Stimulated activated CD4-positive, alpha-beta T cell treated with anti-CD3 and anti-CD28 coated beads, Interleukin-1b, Interleukin-23, amount 100 ng/mL, for 1 hour (primary cell): Measurements from ENCODE around the gene FAM171A1.

ENCODE experiments used
- DNase-seq, 2 donors: peaks; one replicate each; pipeline ENCODE4 v3.0.0-alpha.2; 2020; ENCODE audit warnings: low read depth in 2 of 2

FAM171A1 gene

DNA sequence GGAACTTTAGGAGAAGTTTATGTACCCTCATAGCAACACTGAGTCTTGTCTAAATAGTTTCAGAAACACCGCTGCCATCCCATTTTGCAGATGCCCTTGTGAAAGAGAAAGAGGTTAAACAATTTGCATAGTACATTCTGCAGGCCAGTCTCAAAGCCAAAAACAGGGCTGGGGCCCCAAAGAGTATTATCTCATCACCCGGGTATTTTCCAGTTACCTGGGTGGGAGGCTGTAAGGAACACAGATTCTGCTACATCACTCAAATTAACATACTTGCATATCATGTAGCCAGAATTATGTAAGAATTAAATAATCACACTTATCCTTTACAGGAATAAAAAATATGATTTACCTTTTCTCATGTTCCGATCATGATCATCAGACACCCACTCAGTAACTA, 3.1 kb upstream of the FAM171A1 start:
- DNase-seq: no peak

DNA sequence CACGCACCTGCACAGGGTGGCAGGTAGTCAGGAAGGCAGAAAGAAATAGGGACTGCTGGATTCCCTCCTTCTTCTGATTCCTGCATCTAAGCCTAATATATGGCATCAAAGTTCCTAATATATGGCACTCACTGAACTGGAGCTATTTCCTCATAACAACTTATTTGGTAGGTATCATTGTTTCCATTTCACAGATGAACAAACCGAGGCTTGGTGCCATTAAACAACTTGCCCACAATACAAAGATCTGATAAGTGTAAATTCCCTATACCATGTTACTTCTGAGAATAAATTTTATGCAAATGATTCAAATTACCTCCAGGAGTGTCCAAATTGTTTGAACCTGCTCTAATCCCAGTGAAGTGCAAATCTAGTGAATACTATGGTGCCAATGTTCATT, 2.1 kb upstream of the FAM171A1 start:
- no peak for DNase-seq

DNA sequence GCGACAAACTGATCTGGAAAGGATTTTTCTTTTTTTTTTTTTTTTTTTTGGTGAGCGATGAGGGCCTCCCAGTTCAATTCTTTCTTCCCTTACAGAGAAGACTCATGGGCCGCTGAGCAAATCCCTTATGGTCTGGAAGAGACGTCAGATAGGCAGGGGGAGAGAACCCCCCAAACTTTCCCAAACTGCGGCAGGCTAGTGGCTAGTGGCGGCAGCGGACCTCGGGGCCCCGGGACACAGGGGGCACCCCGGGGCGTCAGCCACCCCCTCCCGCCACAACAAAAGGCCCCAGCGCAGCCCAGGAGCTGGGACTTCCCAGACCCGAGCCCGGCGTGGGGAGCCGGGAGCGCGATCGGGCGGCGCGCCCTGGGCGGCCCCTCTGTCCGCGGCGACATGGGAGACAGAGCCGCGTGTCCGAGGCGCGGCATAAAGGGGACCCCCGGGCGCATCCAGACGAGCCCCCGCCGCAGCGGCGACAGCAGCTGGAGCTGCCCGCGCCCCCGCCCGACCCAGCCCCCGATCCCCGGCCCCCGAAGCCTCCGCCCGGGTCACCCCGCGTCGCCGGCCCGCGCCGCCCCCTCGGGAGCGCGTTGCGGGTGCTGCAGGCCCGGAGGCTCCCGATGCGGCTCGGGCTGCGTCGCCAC, 755 bp downstream of the FAM171A1 start:
- no peak for DNase-seq

- no peak for DNase-seq
Observed at GRCh38 chr10:15369256-15370211, 1.6 kb downstream of the FAM171A1 start.

DNA sequence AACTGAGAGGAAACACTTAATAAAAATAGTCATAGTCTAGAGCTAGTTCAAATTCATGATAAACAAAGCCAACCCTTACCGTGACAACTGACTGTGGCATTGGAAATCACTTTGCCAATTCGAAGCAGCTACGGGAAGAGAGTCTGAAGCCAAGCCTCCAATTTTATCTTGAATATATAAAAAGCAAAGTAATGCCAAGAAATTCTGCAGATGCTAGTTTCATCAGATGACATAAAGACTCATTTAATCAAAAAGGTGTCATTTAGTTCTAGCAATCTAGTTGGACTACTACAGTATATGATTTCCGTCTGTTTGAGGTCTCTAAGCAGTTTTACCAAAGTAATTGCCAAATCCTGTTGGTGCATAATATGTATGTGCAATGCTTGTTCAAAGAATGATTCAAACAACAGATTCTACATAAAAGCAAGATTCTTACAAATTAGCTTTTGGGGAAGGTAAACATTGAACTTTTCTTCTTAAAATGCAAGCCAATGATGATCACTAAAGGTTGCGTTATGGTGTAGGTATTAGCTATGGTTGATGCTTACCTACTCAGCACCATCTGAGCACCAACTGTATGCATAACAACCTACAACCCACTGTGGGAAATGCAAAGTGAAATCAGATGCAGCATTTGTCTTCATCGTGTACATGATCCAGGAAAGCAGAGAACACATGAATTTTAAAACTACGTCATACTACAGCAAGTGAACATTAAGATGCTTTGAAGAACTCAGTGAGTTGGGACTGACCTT, 2.8 kb downstream of the FAM171A1 start:
- no peak for DNase-seq

GRCh38 chr10:15367296-15368085, 3.6 kb downstream of the FAM171A1 start:
- DNase-seq: no peak

- DNase-seq: no peak
Observed at GRCh38 chr10:15365692-15366091, 5.4 kb downstream of the FAM171A1 start.

DNA sequence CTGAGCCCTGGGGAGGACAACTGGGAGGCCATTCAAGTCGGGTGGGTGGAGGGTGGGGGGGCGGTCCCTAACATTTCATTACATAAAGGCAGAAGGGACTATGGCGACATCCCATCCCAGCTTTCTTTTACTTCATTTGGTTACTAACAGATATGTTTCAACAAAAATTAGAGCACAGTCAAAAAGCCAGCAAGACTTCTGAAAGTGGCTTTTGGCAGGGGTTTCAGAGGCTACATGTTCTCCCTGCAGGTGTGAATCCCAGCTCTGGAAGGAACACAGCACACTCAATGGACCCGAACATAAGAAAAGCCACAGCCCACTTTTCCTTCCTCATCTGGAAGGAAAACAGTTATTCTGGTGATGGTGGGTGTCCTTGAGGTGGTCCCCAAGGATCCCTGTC, 7.1 kb downstream of the FAM171A1 start:
- DNase-seq: no peak

DNA sequence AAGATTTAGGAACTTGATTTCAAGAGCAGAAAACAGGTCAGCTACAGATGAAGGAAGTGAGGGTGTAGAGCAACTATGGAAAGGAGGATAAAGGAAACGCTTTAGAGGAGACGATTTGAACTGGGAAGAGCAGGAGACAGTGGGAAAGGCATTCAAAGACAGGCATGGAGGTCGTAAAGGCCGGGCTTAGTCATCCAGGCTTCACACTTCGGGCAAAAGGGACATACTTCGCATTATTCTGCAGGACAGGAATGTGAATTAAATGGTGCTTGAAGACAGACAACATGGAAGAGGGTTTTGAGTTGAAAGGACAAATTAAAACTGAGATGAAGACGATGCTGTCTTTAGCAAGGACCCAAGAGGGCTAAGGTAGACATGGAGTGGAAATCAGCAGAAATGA, 8.1 kb downstream of the FAM171A1 start:
- no peak for DNase-seq

GRCh38 chr10:15361131-15361530, 10.0 kb downstream of the FAM171A1 start:
- no peak for DNase-seq

DNA sequence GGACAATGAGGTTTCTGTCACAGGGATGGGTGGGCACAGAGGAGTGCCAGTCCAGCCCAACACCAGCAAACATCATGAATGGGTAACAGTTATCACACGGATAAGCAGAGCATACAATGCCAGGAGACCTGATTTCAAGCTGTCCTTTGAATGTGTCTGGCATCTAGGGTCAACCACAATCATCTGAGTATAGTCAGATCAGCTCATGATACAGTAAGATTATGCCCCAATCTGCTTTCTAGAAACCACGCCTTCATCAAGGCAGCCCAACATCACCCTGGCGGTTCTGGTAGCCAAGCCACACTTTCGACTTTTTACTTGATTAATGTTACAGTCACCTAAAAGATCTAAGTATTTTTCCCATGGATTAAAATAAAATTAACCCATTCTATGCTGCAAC, 10.5 kb downstream of the FAM171A1 start:
- no peak for DNase-seq

DNA sequence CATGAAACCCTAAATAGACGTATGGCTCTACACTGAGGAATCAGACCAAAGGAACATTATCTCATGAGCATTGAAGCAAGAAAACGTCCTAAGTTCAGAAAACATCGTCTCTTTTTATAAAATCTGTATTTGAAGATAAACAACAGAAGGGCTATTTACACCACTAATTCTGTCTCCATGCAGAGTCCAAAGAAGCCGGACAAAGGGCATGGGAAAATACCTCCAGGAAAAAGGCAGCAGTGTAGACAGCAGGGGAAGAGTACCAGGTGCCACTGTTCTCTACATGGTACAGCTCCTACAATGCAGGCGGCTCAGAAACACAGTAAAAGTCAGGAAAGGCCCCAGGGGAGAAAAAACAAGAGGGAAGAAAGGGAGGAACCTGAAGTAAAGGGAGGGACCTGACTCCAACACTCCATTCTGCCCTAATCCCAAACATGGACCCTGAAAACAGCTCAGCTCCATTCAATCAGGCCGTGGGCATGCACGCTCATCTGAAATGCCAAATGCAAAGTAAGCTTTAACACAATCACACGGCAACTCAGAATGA, 17.5 kb downstream of the FAM171A1 start:
- no peak for DNase-seq

DNA sequence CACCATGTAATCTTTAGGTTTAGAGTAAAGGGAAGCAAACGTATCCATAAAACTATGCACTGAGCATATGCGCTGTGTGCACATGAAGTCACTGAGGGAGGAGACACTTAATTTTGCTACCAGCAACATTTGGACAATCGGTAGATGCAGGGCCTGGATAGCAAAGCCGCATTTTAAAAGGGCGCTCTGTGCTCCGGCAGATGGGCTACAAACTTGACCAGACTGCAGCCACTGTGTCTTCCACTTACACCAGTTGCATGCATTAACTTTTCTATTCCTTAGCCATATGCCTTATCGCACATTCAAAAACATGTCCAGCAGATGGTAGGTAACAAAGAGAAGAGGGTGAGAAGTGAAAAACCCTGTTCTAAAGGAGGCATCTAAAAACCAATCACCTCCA, 18.3 kb downstream of the FAM171A1 start:
- no peak for DNase-seq

GRCh38 chr10:15352201-15352600, 18.9 kb downstream of the FAM171A1 start:
- DNase-seq: no peak

DNA sequence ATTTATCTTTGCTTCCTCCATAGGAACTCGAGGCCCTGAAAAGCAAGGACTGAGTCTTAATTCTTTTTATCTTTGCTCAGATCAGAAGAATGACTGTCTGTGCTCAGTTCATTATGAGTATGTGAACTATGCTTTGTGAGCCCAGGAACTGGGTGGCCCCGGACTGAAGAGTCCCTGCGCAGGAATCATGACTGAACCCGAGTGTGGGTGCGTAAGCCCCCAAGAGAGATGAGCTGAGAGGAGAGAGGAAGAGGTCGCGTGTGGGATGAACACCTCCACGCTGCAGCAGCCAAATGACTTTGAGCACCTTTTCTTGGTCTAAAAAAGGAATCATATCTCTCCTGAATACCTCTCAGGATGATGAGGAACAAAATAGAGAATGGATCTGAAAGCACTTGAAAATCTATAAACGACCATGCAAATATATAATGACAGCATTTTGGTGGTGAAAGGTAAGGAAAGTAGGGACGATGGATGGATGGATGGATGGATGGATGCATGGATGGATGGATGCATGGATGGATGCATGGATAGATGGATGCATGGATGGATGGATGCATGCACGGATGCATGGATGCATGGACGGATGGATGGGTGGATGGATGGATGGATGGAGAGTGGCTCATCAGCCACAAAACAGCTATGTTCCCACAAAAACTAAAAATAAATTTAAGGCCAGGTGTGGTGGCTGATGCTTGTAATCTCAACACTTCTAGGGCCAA, 19.8 kb downstream of the FAM171A1 start:
- DNase-seq: no peak

DNA sequence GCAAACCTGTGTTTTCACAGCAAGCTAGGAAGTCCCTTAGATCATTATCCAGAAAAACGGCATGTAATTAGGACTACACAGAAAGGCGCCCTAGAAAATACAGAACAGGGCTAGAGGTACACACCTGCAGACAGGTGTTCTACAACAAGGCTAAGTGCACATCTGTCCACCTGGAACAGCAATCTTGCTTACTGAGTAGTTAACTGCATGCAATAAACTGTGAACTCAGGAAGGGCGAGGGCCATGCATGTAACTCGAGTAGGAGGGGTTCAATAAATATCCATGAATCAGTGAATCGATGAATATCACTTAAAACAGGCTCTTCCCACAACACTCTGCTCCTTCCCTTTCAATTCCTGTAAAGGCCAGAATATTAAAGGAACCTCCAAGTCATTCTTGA, 22.0 kb downstream of the FAM171A1 start:
- DNase-seq: no peak

DNA sequence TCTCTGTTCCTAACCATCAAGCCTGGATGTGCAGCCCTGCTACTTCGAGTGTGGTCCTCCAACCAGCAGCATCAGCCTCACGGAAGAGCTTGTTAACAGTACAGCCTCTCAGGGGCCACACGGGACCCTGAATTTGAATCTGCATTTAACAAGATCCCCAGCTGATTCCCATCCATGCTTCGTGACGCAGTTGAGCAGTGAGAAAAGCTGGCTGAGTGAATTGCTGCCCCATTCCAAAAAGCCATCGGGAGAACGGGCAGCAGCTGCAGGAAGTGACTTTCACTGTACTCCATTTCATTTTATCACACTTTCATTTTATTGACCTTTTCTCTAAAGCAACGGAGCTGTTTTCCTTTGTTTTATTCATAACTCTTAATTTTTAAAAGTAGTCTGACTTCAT, 22.5 kb downstream of the FAM171A1 start:
- DNase-seq: no peak

GRCh38 chr10:15347150-15347549, 23.9 kb downstream of the FAM171A1 start:
- no peak for DNase-seq

- DNase-seq: no peak
Observed at GRCh38 chr10:15346440-15347141, 24.5 kb downstream of the FAM171A1 start.

- DNase-seq: no peak
Observed at GRCh38 chr10:15345450-15345849, 25.6 kb downstream of the FAM171A1 start.
